HG02798 (cell line): ENCODE data around the gene FAM131B.
A peak's percentile ranks its signal among the peaks of the same experiment; 100 is the strongest.

Experiments
- ATAC-seq: cut with Tn5 transposase; IDR thresholded peaks from one replicate; pipeline ENCODE4 v1.9.1; 2021; ENCODE audit warnings: mild to moderate bottlenecking; ENCODE audit not compliant: unreplicated experiment, poor library complexity

The FAM131B gene

GRCh38 chr7:143361552-143362130 is 872 bp downstream of the FAM131B start:
- no peak for ATAC-seq

GRCh38 chr7:143360788-143361551 is 1.5 kb downstream of the FAM131B start:
- ATAC-seq, result no peak

- ATAC-seq, result no peak
These were observed 2.7 kb downstream of the FAM131B start for GRCh38 chr7:143359771-143360353.

- no peak for ATAC-seq
These were observed 3.9 kb downstream of the FAM131B start for GRCh38 chr7:143358626-143359025.

GRCh38 chr7:143356414-143357050 is 6.0 kb downstream of the FAM131B start:
- ATAC-seq, result no peak

GRCh38 chr7:143355450-143356385 is 6.8 kb downstream of the FAM131B start:
- ATAC-seq, result no peak

GRCh38 chr7:143354965-143355364 is 7.5 kb downstream of the FAM131B start:
- ATAC-seq, result no peak

- ATAC-seq, result no peak
These were observed 8.1 kb downstream of the FAM131B start for GRCh38 chr7:143354376-143354775.

GRCh38 chr7:143352531-143353002 is 9.9 kb downstream of the FAM131B start:
- ATAC-seq, result no peak

- ATAC-seq, result no peak
These were observed 10.9 kb downstream of the FAM131B start for GRCh38 chr7:143351574-143351973.

GRCh38 chr7:143351060-143351459 is 11.5 kb downstream of the FAM131B start:
- ATAC-seq, result no peak

GRCh38 chr7:143347950-143348349 is 14.6 kb downstream of the FAM131B start:
- no peak for ATAC-seq

GRCh38 chr7:143346018-143346417 is 16.5 kb downstream of the FAM131B start:
- ATAC-seq, result no peak

GRCh38 chr7:143345428-143345900 is 17.0 kb downstream of the FAM131B start:
- peak; percentile 82 for ATAC-seq

GRCh38 chr7:143343596-143343995 is 18.9 kb downstream of the FAM131B start:
- no peak for ATAC-seq

- ATAC-seq, result no peak
These were observed 20.7 kb downstream of the FAM131B start for GRCh38 chr7:143341842-143342241.

- no peak for ATAC-seq
These were observed 25.3 kb downstream of the FAM131B start for GRCh38 chr7:143337216-143337615.

GRCh38 chr7:143334244-143334643 is 28.3 kb downstream of the FAM131B start:
- ATAC-seq, result no peak

GRCh38 chr7:143331179-143331801 is 31.2 kb downstream of the FAM131B start:
- ATAC-seq, result no peak
